ENCODE data around the gene KLF1.
"Not testable (repeated sequence)": the region's sequence is repeated elsewhere in the genome, so short reads cannot be mapped to it uniquely, and the experiment has no call there.

Gene KLF1

DNA sequence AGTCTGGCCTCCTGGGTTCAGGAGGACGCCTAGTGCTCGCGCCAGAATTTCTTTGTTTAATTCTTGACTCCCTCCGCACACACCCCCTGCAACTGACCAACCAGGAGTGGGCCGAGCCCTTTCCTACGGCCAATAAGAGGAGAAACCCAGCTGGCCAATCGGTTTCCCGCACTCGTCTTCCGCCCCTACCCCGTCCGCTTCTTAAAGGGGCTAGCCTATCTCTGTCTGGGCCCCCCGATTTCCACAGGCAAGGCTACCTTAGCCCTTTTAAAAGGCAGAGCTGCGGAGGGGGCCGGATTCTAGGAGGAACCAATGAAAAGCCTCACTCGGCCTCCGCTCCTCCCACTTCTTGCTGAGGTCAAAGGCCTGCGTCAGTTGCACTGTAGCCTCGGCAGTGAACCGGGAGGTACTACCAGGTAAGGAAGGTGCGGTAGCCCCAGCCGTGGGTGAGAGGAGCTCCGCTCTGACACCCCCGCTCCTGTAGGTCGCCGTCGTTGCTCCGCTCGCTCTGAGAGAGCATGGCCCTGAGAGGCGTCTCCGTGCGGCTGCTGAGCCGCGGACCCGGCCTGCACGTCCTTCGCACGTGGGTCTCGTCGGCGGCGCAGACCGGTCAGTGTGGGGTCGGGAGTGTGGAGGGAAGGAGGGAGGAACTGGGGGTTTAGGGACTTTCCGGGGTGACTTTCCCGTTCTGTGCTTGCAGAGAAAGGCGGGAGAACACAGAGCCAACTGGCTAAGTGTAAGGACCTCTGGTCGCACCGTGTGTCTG, 4.0 kb upstream of the KLF1 start, which contains the start of gene GCDH (continued):
- TF ChIP-seq PRDM2 (tag by site-specific recombination; IDR thresholded peaks at IDR 0.05; ENCODE audit: borderline replicate concordance), result no peak
- no peak for TF ChIP-seq OSR2 (tag by site-specific recombination; IDR thresholded peaks at IDR 0.05)
- TF ChIP-seq ZNF544 (tag by site-specific recombination; IDR thresholded peaks at IDR 0.05), result no peak
- TF ChIP-seq ZNF114 (tag by site-specific recombination; IDR thresholded peaks at IDR 0.05), result no peak
- TF ChIP-seq, protein P1, sequence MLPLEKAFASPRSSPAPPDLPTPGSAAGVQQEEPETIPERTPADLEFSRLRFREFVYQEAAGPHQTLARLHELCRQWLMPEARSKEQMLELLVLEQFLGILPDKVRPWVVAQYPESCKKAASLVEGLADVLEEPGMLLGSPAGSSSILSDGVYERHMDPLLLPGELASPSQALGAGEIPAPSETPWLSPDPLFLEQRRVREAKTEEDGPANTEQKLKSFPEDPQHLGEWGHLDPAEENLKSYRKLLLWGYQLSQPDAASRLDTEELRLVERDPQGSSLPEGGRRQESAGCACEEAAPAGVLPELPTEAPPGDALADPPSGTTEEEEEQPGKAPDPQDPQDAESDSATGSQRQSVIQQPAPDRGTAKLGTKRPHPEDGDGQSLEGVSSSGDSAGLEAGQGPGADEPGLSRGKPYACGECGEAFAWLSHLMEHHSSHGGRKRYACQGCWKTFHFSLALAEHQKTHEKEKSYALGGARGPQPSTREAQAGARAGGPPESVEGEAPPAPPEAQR (tag by site-specific recombination; IDR thresholded peaks at IDR 0.05), result no peak
- TF ChIP-seq GLIS2 (tag by site-specific recombination; IDR thresholded peaks at IDR 0.05), result peak; percentile 62; the same call in 1 of the 2 replicates
- no peak for TF ChIP-seq ATF2 (tag by site-specific recombination; IDR thresholded peaks at IDR 0.05; ENCODE audit: low read depth)
- TF ChIP-seq ZNF768 (tag by site-specific recombination; IDR thresholded peaks at IDR 0.05), result no peak
- TF ChIP-seq, protein P2, sequence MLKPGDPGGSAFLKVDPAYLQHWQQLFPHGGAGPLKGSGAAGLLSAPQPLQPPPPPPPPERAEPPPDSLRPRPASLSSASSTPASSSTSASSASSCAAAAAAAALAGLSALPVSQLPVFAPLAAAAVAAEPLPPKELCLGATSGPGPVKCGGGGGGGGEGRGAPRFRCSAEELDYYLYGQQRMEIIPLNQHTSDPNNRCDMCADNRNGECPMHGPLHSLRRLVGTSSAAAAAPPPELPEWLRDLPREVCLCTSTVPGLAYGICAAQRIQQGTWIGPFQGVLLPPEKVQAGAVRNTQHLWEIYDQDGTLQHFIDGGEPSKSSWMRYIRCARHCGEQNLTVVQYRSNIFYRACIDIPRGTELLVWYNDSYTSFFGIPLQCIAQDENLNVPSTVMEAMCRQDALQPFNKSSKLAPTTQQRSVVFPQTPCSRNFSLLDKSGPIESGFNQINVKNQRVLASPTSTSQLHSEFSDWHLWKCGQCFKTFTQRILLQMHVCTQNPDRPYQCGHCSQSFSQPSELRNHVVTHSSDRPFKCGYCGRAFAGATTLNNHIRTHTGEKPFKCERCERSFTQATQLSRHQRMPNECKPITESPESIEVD (tag by site-specific recombination; IDR thresholded peaks at IDR 0.05), result no peak
- TF ChIP-seq ZBTB1 (tag by site-specific recombination; IDR thresholded peaks at IDR 0.05), result no peak

GRCh38 chr19:12890299-12890786, 3.3 kb upstream of the KLF1 start:
- CTCF ChIA-PET, result interaction anchor here (0.6 to 1.3 kb wide), 10 partner anchors 8 to 1408 kb away, joined by 3 to 6 read pairs (median 3); partner anchors contain the start of genes DNASE2 and SYCE2
- POLR2A ChIA-PET, result interaction anchor here (1.0 to 2.7 kb wide), 9 partner anchors 9 to 194 kb away, joined by 3 to 42 read pairs (median 10); partner anchors contain the start of genes DNASE2, FARSA, FBXW9 and SYCE2
- H3K36me3 ChIP-seq (ENCODE audit: control insufficient read depth in 2 of 2, insufficient read depth in 1 of 2, low read length in 2 of 2), result peaks cover 0 to 17% of the 10 kb centered on the region in 2 experiments; a peak in 2 of 3 replicates
- H3K4me3 ChIP-seq (ENCODE audit: low read depth, low read length), result peak overlapping the region; percentile 23
- H3K4me1 ChIP-seq (ENCODE audit: control insufficient read depth, insufficient read depth, low read length); H3K27ac ChIP-seq (ENCODE audit: extremely low read depth, low read depth, low read length); H3K9me3 ChIP-seq (ENCODE audit: control insufficient read depth, insufficient read depth, low read depth, low read length): not testable (repeated sequence)
- TF ChIP-seq ZNF558 (tag by site-specific recombination; IDR thresholded peaks at IDR 0.05) (peak; percentile 70; the same call in 1 of the 2 replicates), SP7 (tag by site-specific recombination; IDR thresholded peaks at IDR 0.05) (peak; percentile 58), KLF16 (tag by site-specific recombination; IDR thresholded peaks at IDR 0.05) (peak; percentile 90), ZNF24 (tag by site-specific recombination; IDR thresholded peaks at IDR 0.05) (0 out of 2 replicates have a peak, but pooled peaks have one; percentile 21), ZNF792 (tag by site-specific recombination; IDR thresholded peaks at IDR 0.05) (0 out of 2 replicates have a peak, but pooled peaks have one; percentile 37), ZNF2 (tag by site-specific recombination; IDR thresholded peaks at IDR 0.05) (peak; percentile 95), ZNF600 (tag by site-specific recombination; IDR thresholded peaks at IDR 0.05) (peak; percentile 50; the same call in 1 of the 2 replicates), ZNF354C (tag by site-specific recombination; IDR thresholded peaks at IDR 0.05; ENCODE audit: borderline replicate concordance, low read depth) (peak; percentile 7; the same call in 1 of the 2 replicates), KLF8 (tag by site-specific recombination; IDR thresholded peaks at IDR 0.05) (peak; percentile 65)
- TF ChIP-seq, protein P3, sequence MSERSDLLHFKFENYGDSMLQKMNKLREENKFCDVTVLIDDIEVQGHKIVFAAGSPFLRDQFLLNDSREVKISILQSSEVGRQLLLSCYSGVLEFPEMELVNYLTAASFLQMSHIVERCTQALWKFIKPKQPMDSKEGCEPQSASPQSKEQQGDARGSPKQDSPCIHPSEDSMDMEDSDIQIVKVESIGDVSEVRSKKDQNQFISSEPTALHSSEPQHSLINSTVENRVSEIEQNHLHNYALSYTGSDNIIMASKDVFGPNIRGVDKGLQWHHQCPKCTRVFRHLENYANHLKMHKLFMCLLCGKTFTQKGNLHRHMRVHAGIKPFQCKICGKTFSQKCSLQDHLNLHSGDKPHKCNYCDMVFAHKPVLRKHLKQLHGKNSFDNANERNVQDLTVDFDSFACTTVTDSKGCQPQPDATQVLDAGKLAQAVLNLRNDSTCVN (tag by site-specific recombination; optimal IDR thresholded peaks at IDR 0.05), result peak; percentile 27
- TF ChIP-seq, protein P4, sequence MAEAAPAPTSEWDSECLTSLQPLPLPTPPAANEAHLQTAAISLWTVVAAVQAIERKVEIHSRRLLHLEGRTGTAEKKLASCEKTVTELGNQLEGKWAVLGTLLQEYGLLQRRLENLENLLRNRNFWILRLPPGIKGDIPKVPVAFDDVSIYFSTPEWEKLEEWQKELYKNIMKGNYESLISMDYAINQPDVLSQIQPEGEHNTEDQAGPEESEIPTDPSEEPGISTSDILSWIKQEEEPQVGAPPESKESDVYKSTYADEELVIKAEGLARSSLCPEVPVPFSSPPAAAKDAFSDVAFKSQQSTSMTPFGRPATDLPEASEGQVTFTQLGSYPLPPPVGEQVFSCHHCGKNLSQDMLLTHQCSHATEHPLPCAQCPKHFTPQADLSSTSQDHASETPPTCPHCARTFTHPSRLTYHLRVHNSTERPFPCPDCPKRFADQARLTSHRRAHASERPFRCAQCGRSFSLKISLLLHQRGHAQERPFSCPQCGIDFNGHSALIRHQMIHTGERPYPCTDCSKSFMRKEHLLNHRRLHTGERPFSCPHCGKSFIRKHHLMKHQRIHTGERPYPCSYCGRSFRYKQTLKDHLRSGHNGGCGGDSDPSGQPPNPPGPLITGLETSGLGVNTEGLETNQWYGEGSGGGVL (tag by site-specific recombination; IDR thresholded peaks at IDR 0.05), result peak; percentile 68

All from HEK293 (cell line).